LNCAP (cell line): Measurements from ENCODE around the gene C2orf78.

Experiments
- CTCF ChIP-seq: fragments of 450-650 bp; IDR thresholded peaks from 2 replicates; pipeline ENCODE4 v1.5.1; 2017; ENCODE audit warnings: mild to moderate bottlenecking

C2orf78 gene

GRCh38 chr2:73772819-73773218 is 11.2 kb upstream of the C2orf78 start:
- TF ChIP-seq CTCF, result no peak

- no peak for TF ChIP-seq CTCF
Measured at GRCh38 chr2:73776381-73776780, 7.6 kb upstream of the C2orf78 start.

GRCh38 chr2:73776869-73777519 is 7.0 kb upstream of the C2orf78 start:
- no peak for TF ChIP-seq CTCF

GRCh38 chr2:73779467-73780236 is 4.3 kb upstream of the C2orf78 start, which contains the start of gene DUSP11:
Gene DUSP11 (minus strand): TSS chr2:73780103. CDS start chr2:73779974, 129 bp downstream.
- TF ChIP-seq CTCF, result peak; percentile 67

- peak; percentile 8; the same call in 1 of the 2 replicates for TF ChIP-seq CTCF
Measured at GRCh38 chr2:73780237-73780582, 3.8 kb upstream of the C2orf78 start.

- no peak for TF ChIP-seq CTCF
Measured at GRCh38 chr2:73811878-73812277, 27.9 kb downstream of the C2orf78 start.

GRCh38 chr2:73812635-73813034 is 28.7 kb downstream of the C2orf78 start:
- TF ChIP-seq CTCF, result no peak
